Transverse colon (tissue), 4 donors: ENCODE measurements around the gene CTRL.

ENCODE experiments used
- EP300 ChIP-seq: sonication (generic); formaldehyde crosslinking; IDR thresholded peaks from one replicate; pipeline ENCODE4 v1.6.1; 2017; ENCODE audit warnings: antibody characterized with exemption, low read depth
- POLR2A ChIP-seq: fragments of 450-650 bp; IDR thresholded peaks from one replicate; pipeline ENCODE4 v1.6.1; 2016; ENCODE audit warnings: antibody characterized with exemption, mild to moderate bottlenecking, moderate library complexity
- POLR2AphosphoS5 ChIP-seq, 3 donors: sonication (generic); formaldehyde crosslinking; IDR thresholded peaks; one replicate each; pipeline ENCODE4 v1.6.1; 2016; ENCODE audit warnings: antibody characterized with exemption in 3 of 3
- TF ChIP-seq, protein P1 (sequence below), 5 experiments: fragments of 200-600 bp in 3 of 5; fragments of 450-650 bp in 2 of 5; sonication (generic) in 3 of 5; IDR thresholded peaks; 1 replicate in 2 of 5; 2 replicates in 3 of 5; pipeline ENCODE4 v1.5.1; 2016 to 2017; ENCODE audit warnings: antibody characterized with exemption in 5 of 5, inconsistent platforms in 3 of 5, mild to moderate bottlenecking in 2 of 5, moderate library complexity in 1 of 5

DNA sequence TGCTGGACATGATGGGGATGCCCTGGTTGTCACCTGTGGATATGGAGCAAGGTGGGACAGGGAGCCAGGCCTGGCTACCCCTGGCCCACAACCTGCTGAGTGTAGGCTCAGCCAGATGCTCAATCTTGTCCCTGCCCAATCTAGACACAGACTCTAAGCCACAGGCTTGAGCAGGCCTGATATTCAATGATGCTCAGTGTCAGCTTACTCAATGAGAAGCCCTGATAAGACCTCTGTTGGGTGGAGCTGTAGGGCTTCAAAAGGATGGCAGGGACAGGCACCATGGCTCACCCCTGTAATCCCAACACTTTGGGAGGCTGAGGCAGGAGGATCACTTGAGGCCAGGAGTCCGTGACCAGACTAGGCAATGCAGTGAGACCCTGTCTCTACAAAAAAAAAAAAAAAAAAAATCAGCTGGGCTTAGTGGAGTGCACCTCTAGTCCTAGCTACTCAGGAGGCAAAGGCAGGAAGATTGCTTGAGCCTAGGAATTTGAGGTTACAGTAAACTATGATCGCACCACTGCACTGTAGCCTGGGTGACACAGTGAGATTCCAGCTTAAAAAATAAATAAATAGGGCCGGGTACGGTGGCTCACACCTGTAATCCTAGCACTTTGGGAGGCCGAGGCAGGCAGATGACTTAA, 8.9 kb upstream of the CTRL start:
- no peak for TF ChIP-seq POLR2A
- TF ChIP-seq, protein P1, sequence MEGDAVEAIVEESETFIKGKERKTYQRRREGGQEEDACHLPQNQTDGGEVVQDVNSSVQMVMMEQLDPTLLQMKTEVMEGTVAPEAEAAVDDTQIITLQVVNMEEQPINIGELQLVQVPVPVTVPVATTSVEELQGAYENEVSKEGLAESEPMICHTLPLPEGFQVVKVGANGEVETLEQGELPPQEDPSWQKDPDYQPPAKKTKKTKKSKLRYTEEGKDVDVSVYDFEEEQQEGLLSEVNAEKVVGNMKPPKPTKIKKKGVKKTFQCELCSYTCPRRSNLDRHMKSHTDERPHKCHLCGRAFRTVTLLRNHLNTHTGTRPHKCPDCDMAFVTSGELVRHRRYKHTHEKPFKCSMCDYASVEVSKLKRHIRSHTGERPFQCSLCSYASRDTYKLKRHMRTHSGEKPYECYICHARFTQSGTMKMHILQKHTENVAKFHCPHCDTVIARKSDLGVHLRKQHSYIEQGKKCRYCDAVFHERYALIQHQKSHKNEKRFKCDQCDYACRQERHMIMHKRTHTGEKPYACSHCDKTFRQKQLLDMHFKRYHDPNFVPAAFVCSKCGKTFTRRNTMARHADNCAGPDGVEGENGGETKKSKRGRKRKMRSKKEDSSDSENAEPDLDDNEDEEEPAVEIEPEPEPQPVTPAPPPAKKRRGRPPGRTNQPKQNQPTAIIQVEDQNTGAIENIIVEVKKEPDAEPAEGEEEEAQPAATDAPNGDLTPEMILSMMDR (IDR thresholded peaks at IDR 0.05), result no peak
- TF ChIP-seq POLR2AphosphoS5 (IDR thresholded peaks at IDR 0.05), result no peak
- TF ChIP-seq EP300, result no peak
